Activated naive CD4-positive, alpha-beta T cell treated with Interleukin-2 at 50 U/mL for 16 hours (primary cell): ENCODE data around the gene COL4A2.

ENCODE experiments used
- DNase-seq: peaks from one replicate; pipeline ENCODE4 v3.0.0-alpha.2; 2020

Gene COL4A2

GRCh38 chr13:110306960-110307766 is at the start of gene COL4A2, which contains the start of gene COL4A1:
Gene COL4A2, plus strand, starts transcription at chr13:110307284. Its CDS starts 620 bp downstream, at chr13:110307904.
Gene COL4A1, minus strand, starts transcription at chr13:110307157. Its CDS starts 130 bp downstream, at chr13:110307027.
- no peak for DNase-seq

- no peak for DNase-seq
Observed at GRCh38 chr13:110257408-110257807, 49.7 kb upstream of the COL4A2 start.

- DNase-seq = no peak
Observed at GRCh38 chr13:110258876-110259631, 48.0 kb upstream of the COL4A2 start.

GRCh38 chr13:110259651-110260050 is 47.4 kb upstream of the COL4A2 start:
- DNase-seq = no peak

- no peak for DNase-seq
Observed at GRCh38 chr13:110261166-110262081, 45.7 kb upstream of the COL4A2 start.

GRCh38 chr13:110262082-110262436 is 45.0 kb upstream of the COL4A2 start:
- no peak for DNase-seq

GRCh38 chr13:110262508-110263291 is 44.4 kb upstream of the COL4A2 start:
- DNase-seq = no peak

- no peak for DNase-seq
Observed at GRCh38 chr13:110263404-110263803, 43.7 kb upstream of the COL4A2 start.

- no peak for DNase-seq
Observed at GRCh38 chr13:110263888-110264287, 43.2 kb upstream of the COL4A2 start.

GRCh38 chr13:110264685-110265275 is 42.3 kb upstream of the COL4A2 start:
- no peak for DNase-seq

GRCh38 chr13:110265341-110265681 is 41.8 kb upstream of the COL4A2 start:
- DNase-seq = no peak

- DNase-seq = no peak
Observed at GRCh38 chr13:110265682-110266430, 41.2 kb upstream of the COL4A2 start.

GRCh38 chr13:110266431-110266809 is 40.7 kb upstream of the COL4A2 start:
- no peak for DNase-seq

- DNase-seq = no peak
Observed at GRCh38 chr13:110266983-110267382, 40.1 kb upstream of the COL4A2 start.

- DNase-seq = no peak
Observed at GRCh38 chr13:110268061-110268460, 39.0 kb upstream of the COL4A2 start.

GRCh38 chr13:110268576-110269185 is 38.4 kb upstream of the COL4A2 start:
- DNase-seq = no peak

- no peak for DNase-seq
Observed at GRCh38 chr13:110269509-110270185, 37.4 kb upstream of the COL4A2 start.

GRCh38 chr13:110270507-110270906 is 36.6 kb upstream of the COL4A2 start:
- DNase-seq = no peak

GRCh38 chr13:110271313-110271712 is 35.8 kb upstream of the COL4A2 start:
- no peak for DNase-seq

GRCh38 chr13:110272227-110272626 is 34.9 kb upstream of the COL4A2 start:
- DNase-seq = no peak
